Erythroblast (primary cell): ENCODE measurements around the gene MOBP.

Experiments used
- DNase-seq, 2 experiments: peaks; one replicate each; lab custom pipeline; 2025; lab: John Stamatoyannopoulos, UW
- GATA1 ChIP-seq: IDR thresholded peaks from 2 replicates; pipeline ENCODE4 v1.6.1; 2011; ENCODE audit warnings: low read depth, mild to moderate bottlenecking, control low read depth, low read length, moderate library complexity
- POLR2A ChIP-seq: IDR thresholded peaks from 2 replicates; pipeline ENCODE4 v1.6.1; 2011; ENCODE audit warnings: mild to moderate bottlenecking, low read length

Gene MOBP

DNA sequence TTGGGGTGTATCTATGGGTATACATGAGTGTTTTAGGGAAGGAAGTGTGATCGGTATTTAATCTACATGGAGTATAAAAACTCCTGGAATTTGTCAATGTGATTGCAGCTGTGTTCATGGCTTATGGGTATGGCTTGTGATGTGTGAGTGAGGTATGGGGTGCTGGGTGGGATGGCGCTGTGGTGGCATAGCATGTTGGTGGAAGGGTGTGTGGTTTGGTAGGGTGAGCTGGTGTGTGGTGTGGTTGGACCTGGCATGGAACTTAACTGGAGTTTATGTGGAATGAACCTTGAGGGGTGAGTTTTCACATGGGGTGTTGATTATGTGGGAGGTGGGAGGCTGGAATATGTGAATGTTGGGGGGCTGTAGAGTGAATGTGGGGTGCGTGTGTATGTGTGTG lies 492 bp upstream of the MOBP start:
- no peak for TF ChIP-seq GATA1
- no peak for TF ChIP-seq POLR2A
- no peak for DNase-seq

DNA sequence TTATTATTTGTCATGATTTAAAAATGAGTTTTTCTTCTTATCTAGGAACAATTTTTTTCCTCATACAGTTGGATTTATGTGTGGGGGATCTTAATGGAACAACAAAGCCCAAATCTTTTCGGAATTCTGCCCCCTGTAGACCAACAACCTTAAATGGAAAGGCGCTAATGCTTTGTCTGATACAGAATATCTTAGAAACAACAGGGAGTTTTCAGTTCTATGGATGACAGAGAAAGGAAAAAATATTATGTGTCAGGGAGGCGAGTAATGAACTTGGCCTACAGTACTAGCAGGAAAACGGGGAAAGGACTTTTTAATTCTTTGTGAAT lies 592 bp downstream of the MOBP start:
- no peak for TF ChIP-seq POLR2A
- TF ChIP-seq GATA1: no peak
- no peak for DNase-seq

DNA sequence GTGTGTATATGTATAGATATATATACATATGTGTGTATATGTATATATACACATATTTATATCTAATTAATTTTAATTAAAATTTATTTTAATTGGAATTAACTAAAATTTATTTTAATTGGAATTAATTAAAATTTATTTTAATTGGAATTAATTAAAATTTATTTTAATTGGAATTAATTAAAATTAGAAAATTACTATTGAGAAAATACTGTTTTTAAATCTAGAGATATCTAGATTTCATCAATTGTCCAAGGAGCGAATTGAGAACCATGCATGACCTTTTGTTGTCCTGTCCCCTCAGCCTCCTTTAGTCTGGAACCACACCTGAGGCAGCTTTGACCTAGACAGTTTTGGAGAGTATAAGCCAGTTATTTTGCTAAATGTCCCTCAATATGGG lies 1.8 kb downstream of the MOBP start:
- no peak for DNase-seq
- TF ChIP-seq POLR2A: no peak
- no peak for TF ChIP-seq GATA1

DNA sequence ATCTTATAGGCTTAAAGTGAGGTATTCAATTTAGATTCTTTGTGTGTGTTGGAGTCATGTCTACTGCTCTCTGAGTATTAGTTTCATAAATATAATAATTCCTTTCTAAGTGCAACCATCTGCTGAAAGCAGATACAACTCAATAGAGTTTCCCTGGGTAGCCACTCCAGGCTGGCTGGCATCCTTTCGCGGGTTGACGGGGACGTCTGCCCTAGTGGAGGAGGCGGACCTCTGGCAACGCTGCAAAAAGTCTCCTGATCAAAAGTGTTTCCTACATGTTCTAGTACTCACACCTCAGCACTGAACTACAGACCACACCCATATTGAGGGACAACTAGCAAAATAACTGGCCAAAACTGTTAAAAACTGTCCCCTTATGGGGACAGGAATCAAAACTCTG lies 2.5 kb downstream of the MOBP start:
- TF ChIP-seq GATA1 (no peak), POLR2A (no peak)
- no peak for DNase-seq

DNA sequence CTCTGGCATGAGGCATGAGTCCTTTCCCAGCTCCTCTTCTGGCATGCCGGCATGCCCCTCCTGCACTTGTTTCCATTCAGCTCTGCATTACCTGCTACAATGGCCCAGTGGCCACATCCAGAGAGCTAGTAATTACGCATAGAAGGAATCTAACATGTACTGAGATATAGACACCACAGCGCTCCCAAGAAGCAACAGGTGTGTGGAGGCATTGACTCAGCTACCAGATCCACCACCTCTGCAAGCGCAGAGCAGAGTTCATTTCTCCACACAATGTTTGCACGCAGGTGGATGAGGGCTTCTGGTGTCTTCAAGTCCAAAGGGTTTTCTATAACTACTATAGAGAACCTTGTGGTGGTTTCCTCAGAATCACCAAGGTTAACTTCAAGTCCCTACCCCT lies 4.2 kb downstream of the MOBP start:
- no peak for TF ChIP-seq GATA1
- no peak for TF ChIP-seq POLR2A
- DNase-seq: no peak

DNA sequence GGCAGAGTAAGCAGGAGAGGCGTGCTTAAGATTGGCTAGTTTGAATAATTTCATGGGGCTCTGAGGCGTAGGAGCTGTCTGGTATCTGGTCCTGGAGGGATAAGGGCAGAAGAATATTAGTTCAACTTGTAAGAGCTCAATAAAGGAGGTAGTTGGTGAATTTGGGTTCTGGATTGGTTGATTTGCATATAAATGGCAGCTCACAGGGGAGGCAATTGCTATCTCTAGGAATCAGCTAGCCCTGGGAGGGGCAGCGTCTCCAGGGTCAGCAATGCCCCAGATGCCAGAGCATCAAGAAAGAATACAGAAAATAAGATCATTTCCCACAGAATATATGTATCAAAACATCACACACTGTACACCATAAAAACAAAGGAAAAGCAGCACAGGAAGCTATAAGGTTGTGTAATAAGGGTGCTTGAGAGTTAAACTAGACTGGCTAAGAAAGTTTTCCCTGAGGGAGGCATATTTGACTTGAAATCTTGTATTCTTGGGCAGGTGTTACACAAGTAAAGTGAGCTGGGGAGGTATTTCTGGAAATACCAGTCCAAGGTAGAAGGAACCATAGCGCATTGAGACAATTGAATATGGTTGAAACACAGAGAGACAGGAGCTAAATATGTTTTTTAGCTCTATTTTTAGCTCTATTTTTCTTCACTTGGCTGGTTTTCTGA lies 6.1 kb downstream of the MOBP start:
- no peak for DNase-seq
- TF ChIP-seq GATA1: no peak
- no peak for TF ChIP-seq POLR2A

DNA sequence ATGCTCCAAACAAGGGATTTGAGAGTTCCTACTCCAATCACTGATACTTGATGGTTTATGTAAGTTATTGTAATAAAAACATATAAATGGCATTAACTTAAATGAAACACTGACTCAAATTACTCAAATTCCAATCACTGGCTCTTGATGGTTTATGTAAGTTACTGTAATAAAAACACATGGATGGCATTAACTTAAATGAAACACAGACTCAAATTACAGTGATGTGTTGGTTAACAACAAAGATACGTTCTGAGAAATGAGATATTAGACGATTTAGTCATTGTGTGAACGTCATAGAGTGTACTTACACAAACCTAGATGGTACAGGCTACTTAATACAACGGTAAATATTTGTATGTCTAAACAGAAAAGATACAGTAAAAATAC lies 6.6 kb downstream of the MOBP start:
- DNase-seq: no peak
- no peak for TF ChIP-seq POLR2A
- no peak for TF ChIP-seq GATA1

DNA sequence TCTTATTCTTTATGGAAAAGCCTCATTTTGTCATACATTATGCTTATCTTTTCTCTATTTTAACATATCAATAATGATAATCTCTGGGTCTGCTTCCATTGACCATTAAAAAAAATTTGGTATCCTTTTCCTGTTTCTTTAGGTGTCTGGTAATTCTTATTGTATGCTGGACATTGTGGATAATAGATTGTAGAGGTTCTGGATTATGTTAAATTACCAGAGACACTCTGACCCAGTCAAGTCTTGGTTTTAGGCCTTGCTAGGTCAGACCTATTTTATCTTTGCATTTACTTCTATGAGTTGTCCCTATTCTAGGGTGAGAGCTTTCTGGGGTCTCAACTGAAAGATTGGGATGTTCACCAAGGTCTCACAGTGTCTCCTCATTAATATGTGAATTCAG lies 9.3 kb downstream of the MOBP start:
- no peak for DNase-seq
- TF ChIP-seq POLR2A (no peak), GATA1 (no peak)

DNA sequence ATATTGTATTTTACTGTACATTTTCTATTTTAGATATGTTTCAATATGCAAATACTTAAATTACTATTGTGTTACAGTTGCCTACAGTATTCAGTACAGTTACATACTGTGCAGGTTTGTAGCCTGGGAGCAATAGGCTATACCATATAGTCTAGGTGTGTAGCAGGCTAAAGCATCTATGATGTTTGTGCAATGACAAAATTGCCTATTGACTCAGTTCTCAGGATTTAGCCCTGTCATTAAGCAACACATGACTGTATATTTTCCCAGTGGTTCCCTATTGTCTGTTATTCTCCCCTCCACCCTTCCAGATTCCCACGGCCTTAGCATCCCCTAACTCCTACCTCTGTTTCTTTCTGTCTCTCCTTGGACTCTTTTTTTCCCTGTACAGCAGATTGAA lies 10.7 kb downstream of the MOBP start:
- no peak for TF ChIP-seq POLR2A
- no peak for TF ChIP-seq GATA1
- DNase-seq: no peak

DNA sequence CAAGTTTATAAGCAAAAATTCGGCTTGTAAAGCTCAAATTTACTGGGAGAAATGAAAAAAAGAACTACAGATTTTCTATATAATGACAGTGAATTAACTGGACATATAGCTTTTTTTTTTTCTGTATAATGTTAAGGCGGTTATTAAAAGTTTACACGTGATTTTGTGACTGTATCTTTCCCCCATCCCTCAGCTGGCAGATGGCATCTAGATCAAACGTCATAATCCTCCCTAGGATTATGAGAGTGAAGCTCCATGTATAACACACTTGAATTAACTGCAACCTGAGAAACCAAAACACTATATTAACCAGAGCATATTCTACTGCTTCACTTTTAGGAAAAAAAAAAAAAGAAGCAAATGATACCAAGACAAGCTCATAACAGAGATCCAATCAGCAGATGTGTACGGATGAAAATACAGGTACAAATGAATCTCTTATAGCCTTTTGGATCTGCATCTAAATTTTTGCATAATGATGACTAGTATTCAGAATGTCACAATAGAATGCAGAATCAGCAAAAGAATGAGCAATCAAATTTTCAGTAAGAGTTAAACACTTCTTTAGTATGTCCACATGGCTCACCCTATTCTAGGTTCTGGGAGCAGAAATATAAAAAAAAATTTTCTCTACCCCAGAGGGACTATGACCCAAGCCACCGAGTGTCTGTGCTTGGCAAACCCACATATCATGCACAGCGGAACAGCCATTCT lies 12.4 kb downstream of the MOBP start:
- DNase-seq: no peak
- TF ChIP-seq GATA1: no peak
- TF ChIP-seq POLR2A: no peak

DNA sequence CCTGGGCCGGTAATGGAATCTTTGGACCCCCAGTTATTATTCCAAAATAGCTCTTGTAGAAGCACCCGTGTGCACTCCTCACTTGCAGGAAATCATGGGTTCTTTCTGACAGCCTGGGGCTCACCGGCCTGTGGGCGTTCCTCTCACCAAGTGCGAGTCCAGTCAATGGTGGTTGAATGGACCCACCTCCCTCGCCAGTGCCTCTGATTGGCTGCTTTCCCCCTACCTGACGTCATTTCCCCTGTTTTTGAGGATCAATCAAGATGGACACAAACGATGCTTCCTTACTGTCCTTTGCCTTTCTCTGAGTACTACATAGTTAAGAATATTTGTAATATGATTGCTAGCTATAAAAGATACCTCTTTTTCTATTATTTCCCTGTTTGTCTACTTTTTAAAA lies 18.1 kb downstream of the MOBP start:
- no peak for TF ChIP-seq POLR2A
- TF ChIP-seq GATA1: no peak
- no peak for DNase-seq

DNA sequence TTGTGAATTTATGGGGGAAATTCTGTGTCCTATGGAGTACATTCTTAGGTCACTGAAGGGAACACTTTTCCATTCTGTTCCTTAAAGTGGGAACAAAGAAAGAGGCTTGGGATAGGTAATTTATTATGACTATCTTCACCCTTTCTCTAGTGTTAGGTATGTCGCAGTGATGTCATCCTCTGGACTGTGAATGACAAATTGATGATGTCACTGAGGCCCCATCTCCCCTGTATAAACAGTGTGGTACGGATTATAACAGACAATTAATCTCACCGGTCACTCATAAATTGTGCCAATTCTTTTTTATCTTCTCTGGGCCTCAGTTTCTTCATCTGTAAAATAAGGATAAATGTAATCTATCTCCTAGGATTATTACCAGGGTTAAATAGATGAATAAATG lies 23.5 kb downstream of the MOBP start:
- DNase-seq: no peak
- no peak for TF ChIP-seq GATA1
- no peak for TF ChIP-seq POLR2A

DNA sequence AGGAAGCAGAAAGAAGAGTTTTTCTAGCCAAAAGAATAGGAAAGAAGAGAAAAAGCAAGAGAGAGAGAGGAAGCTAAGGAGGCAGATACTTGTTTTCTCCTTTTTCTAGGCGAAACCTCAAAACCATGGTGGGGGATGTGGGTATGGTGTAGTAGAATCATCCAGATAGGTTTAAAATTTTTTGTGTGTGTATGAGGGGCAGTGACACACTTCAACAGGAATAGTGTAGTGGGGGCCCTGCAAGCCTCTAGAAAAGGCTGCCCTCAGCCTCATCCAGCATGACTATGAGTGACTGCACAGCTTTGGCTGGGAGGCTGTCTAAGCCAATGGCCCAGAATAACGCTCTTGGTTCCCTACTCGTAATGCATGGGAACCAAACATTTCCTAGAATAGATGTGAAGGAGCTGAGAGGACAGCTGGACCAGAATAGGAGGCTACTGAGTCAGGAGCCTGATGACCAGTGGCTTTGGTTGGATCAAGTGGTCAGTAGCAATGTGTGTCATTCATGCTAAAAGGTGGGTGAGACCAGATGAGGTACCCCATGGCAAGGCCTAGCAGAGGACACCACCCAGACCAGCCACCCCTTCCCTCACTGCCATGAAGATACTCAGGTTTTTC lies 24.4 kb downstream of the MOBP start:
- TF ChIP-seq GATA1 (no peak), POLR2A (no peak)
- DNase-seq: no peak

DNA sequence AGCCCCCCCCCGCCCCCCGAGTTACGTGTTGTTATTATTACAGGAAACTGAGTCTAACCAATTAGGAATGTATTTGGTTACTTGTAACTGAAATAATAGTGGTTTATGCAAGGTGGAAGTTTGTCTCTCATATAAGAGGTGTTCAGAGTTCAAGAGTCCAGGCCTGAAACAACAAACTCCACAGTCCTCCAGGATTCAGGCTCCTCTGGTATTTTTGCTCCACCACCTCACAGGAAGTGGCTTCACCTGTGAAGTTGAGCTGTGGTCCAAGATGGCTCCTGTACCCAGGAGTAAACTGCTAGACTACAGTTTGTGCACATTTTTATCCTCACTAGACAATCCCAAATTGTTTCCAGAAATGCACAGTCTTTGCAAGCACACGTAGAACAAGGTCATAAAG lies 27.3 kb downstream of the MOBP start:
- DNase-seq: no peak
- TF ChIP-seq GATA1: no peak
- TF ChIP-seq POLR2A: no peak

DNA sequence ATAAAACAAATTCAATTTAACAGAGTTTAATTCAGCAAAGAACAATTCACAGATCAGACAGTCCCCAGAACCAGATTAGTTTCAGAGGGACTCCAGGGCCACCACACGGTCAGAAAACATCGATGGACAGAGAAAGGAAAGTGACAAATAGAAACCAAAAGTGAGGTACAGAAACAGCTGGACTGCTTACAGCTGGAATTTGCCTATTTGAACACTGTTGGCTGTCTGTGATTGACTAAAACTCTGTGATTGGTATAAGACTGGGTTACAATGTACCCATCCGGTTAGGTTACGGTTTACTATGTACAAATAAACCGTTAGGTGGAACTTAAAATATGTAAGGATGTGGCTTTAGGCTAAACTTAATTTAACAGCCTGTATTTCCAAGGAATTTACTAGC lies 30.3 kb downstream of the MOBP start:
- no peak for TF ChIP-seq POLR2A
- TF ChIP-seq GATA1: no peak
- DNase-seq: no peak
